ENCODE data around the gene DCAF8. TPM values are rescaled to one million over a fixed set of nuclear protein-coding genes. Genes with fewer than 3 reads are reported as not detected.

The DCAF8 gene
- total RNA-seq, 1 donor from 2014 or later: 88.1 TPM

DNA sequence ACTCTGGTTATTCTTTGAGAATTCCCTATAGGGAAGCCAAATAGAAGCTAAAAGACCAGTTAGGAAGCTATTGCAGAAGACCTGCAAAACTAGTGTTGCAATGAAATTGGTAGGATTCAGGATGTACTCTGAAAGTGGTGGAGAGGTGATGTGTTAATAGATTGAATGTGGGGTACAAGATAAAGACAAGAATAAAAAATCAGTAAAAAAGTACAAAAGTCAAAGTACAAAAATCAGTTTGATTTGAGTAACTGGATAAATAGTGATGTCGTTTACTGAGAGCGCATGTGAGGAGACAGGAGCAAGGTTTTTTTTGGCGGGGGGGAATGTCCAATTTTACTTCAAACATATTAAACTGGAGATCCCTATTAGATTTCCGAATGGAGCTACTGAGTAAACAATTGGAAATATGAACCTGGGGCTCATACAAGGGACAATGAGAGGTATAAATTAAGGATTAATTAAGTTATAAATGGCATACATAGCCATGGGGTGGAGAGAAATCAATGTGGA, 2.5 kb upstream of the DCAF8 start:
- DNase-seq (ENCODE audit: low read depth, low spot score): no peak

DNA sequence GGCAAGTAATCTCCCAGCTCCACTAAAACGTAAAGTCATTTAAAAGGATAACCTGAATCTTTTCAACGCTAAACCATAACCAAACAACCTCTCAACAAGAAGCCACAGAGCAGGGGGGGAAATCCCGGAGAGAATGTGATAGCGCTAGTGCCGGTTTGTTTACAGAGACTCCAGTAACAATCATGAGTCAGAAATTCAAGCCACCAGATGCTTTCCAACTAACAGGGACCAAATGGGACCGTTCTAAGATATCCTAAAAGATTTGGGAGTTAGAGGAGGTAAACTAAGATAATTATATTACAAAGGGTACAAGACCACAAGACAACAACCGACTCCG, 825 bp downstream of the DCAF8 start:
- DNase-seq (ENCODE audit: low read depth, low spot score): peak; percentile 45

DNA sequence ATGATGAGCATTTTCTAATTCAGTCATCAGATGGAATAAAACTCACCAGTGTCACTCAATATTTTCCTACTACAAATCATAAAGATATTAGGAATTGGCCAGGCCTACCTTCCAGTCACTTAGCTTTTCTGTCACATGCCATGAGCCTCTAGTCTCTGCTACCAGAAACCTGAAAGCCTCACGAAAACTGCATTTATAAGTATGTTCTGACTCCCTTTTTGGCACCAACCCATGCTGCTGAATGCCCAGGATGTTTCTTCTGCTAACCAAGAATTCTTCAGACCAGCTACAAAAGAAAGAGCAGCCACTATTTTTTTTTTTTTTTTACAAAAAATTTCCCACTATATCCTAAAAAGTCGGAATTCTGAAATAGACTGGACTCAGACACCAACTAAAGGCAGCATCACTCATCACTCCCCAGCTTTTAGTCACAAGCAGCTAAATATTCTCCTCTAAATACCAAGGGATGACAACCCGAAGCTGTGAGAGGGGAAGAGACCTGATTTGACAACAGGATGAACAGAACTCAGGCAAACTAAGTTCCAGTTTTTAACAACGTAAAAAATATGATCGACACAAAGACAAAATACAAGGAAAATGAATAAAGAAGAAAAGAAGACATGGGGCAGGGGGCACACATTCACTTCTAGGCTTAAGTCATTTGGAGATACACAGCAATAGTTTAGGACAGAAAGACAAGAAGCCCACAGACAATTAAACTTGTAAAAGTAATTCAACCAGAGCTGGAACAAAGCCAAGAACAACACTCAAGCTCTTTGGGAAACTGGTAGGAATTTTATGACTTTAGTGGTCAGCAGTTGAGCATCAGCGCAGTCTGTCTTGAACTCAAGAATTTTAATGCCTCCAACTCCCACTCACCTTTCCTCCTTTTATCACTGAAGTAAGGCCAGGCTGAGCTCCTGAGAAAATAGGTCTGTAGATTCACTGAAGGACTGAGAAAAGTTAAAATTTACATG, 1.7 kb downstream of the DCAF8 start:
- DNase-seq (ENCODE audit: low read depth, low spot score): peak; percentile 58

DNA sequence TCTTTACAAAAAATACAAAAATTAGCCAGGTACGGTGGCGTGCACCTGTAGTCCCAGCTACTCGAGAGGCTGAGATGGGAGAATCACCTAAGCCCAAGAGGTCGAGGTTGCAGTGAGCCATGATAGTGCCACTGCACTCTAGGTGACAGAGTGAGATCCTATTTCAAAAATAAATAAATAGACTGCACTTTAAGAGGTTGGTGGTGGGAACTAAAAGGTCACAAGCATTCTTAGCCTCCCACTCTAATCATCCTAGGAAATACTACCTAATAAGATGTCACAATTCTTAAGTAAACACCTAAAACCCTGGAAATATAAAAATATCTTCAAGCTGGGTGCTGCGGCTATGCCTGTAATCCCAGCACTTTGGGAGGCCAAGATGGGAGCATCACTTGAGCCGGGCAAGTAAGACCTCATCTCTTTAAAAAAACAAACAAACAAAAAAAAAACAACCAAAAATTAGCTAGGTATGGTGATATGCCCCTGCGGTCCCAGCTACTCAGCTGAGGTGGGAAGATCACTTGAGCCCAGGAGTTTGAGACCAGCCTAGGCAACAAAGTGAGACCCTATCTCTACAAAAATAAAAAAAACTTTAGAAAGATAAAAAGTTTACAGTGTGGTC, 4.1 kb downstream of the DCAF8 start:
- no peak for DNase-seq (ENCODE audit: low read depth, low spot score)

DNA sequence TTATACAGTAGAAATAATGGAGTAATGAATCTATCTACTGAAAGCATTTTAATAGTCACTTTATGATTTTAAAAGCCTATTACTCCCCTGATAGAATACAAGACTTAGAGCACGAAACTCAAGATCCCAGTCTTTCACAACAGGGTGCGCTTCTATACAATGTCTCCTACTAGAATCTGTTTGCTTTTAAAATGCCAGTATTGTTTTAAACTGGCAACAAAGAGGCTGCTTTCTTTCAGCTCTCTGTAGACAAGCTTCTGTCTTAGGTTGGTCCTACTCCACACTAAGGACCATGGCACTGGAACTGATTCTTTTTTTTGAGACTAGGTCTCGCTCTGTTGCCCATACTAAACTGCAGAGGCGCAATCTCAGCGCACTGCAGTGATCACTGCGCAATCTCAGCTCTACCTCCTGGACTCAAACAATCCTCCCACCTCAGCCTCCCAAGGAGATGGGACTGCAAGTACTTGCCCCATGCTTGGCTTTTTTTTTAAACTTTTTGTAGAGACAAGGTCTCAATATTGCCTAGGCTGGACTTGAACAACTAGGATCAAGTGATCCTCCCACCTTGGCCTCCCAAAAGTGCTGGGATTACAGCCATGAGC, 4.8 kb downstream of the DCAF8 start:
- no peak for DNase-seq (ENCODE audit: low read depth, low spot score)

DNA sequence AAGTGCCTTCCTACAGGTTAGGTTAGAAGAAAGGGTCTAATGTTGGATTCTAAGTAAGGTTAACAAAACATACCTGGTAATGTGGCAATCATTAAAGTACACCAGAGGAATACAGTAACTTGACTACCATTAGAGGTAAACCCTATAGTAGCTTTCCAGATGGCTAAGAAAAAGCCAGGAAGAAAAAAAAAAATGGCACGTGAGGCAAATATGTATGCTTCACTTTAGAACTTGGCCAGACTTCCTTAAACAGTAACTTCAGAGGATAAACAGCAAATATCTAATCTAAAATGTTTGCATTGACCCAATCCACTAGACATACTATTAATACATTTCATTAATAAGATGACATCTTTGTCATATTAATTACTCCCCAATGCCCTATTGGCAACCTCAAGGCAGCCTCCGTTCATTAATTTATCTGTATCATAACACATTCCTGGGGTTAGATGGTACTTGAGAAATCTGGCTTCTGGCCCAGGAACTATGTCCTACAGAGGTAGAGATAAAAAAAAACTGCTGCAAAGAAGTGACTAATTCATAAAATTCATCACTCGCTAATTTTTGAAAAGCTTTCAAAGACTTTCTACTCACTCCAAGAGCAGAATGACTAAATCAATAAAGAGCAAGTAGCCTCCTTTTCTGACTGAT, 5.8 kb downstream of the DCAF8 start:
- no peak for DNase-seq (ENCODE audit: low read depth, low spot score)

DNA sequence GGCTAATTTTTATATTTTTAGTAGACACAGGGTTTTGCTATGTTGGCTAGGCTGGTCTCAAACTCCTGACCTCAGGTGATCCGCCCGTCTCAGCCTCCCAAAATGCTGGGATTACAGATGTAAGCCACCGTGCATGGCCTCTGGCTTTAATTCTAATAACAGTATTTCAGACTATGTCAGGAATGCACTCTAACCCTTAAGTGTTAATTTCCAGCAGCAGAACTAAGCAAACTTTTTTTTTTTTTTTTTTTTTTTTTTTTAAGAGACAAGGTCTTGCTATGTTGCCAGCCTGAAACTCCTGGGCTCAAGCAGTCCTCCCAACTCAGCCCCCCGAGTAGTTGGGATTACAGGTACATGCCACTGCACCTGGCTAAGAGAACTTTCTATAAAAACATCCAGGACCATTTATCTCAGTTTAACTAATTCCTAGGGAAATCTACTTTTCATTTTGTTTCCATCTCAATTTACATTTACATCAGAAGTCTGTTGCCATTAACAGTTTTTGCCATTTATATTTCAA, 6.5 kb downstream of the DCAF8 start:
- no peak for DNase-seq (ENCODE audit: low read depth, low spot score)

DNA sequence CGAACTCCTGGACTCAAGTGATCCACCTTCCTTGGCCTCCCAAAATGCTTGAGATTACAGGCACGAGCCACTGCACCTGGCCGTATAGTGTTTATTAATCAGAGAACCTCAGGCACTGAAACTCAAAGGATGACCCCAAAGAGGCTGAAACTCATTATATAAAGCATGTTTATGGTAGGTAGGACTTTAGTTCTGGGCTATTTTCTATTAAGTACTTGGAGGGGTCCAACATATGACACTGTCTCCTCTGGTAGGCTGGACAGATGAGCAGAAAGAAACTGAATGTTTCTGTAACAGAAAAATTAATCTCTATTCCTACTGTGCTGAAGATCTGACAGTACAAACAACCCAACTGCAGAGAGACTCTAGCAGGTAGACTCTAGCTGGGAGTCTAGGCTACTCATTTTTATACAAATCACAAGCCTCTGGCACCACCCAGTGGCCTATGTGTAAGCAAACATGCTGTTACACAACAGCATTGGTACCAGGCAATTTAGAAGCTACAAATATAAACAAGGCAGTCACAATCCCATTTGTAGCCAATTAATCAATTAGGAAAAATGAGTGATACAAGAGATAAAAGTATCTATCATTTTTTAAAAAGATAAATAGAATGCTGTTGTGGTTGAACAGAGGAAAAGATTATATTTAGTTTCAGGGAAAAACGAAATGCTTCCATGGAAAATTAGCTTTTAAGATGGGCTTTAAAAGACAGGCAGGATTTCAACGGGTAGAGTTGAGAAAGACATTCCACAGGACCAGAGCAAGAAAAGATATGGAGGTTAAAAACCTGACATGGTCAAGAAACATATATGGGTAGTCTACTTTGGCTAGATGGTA, 10.4 kb downstream of the DCAF8 start:
- peak; percentile 41 for DNase-seq (ENCODE audit: low read depth, low spot score)

DNA sequence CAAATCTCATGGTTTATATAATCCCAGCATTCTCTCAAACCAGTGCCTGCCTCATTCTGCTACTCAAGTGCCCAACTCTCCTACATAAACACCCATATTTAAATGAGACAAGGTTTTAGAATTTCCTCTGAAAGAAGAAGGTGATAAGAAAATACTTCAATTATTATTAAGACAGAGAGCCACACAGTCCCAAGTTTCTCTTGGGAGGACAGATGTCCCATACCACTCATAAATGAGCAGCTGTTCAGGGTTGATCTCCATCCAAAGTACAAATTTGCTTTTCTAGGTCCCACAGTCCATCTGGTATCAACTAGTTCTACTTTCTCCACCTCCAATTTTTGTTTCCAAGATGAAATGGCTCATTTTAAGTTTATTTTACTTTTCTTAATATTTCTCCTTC, 11.3 kb downstream of the DCAF8 start:
- DNase-seq (ENCODE audit: low read depth, low spot score): no peak

DNA sequence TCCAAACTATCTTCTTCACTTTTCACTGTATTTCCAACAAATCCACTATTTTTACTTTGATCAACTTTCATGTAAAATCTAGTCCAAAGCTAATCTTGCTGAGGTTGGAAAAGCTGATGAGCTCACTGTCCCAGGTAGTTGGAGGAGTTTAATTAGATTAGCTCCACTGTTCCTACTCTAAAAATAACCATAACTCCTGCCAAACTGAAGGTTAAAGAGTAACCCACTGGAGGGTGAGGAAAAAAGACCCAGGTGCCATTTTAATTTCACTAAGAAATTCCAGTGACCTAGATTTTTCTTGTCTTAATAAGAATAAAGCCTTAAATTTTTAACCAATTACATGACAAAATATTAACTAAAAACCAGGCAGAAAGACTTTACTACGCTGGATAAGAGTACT, 15.3 kb downstream of the DCAF8 start:
- no peak for DNase-seq (ENCODE audit: low read depth, low spot score)

DNA sequence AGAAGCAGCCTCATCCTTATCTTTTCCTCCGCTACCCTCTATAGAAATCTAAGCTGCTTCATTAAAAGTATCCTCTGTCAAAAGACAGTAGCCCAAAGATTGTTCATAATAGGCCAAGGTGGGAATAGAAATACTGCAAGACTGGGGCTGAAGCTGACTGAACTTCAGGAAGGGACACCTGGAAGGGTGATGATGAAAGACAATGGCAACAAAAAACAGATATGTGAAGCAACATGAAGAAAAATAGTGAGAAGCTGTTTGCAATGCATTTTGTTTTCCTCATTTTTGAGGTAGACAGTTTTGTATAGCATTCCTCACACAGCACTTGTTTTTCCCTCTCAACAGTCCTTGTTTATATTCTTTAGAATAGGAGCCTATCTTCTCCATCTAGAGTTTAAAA, 16.9 kb downstream of the DCAF8 start:
- DNase-seq (ENCODE audit: low read depth, low spot score): no peak

DNA sequence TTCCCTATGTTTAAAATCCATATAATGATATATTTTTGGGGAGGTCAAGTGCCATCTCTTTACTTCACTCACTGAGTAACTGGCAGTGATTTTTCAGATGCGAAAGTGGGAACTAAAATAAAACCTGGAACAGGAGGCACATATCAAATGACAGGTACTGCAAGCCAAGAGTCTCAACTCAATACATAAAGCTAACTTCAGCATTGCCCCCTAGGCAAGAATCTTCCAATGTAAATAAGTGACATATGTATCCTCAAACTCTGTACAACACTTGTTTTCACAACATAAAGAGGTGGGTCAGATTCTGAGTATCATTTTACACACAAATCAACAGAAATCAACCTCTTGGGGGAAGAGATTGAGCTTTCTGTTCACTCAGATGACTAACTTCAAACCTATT, 18.1 kb downstream of the DCAF8 start:
- no peak for DNase-seq (ENCODE audit: low read depth, low spot score)

DNA sequence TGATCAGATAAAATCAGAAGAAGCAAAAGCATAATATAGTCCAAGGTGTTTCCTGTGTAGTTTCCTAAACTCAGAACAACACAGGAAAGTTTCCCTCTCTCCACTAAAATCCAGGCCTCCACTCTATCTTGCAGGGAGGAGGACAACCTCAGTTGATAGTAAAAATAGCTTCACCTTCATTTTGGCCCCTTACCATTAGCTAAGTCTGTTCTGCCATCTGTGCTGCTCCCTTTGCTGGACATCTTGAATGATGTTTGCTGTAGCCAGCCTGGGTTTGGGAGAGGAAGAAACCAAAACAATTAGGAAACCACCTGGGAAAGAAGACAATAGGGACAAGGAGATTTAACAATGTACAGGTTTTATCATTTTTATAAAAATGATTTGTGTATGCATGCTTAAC, 18.6 kb downstream of the DCAF8 start:
- DNase-seq (ENCODE audit: low read depth, low spot score): no peak

DNA sequence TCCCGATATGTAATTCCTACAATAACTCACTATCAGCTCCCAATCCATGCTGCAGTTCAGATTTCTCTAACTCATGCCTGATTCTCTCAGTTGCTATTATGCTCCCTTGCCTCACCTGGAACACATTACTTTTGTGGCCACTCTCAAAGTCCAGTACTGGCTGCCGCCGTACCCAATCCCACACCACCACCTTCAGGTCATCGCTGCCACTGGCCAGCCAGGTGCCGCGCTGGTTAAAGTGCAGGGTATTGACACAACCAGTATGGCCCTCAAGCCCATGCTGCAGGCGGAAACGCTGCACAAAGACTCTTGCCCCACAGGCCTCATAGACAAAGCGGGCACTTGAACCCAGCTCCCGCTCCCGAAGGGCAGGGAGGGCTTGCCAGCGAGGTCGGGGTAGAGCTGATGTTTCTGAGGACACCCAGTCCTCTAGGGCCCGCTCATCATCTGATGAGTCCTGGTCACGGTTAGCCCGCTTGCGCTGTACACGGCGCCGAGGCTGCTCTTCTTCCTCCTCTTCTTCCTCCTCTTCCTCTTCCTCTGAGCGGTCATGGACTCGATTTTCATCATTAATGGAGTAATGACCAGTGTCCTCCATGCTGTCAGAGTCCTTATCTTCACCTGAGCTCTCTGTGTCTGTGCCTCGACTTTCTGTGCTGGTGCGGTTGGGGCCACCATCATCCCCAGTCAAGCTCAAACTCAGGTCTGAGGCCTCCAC, 22.6 kb downstream of the DCAF8 start:
- DNase-seq (ENCODE audit: low read depth, low spot score): no peak

DNA sequence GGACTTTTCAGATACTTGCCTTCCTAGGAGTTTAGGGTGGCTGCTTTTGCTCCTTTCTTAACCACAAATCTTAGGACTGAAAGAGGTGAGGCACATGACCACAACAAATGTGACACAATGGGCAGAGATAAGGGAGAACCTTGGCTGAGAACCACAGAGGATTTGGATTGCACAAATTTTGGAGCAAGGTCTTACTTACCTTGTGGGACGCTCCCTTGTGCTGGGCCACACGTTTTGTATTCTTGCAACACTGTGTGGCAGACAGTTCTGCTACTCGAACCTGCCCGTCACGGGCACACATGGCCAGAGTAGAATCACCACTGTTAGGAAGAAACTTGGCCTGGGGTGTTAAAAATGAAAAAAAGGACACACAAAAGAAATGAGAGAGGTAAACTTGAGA, 23.9 kb downstream of the DCAF8 start:
- no peak for DNase-seq (ENCODE audit: low read depth, low spot score)

DNA sequence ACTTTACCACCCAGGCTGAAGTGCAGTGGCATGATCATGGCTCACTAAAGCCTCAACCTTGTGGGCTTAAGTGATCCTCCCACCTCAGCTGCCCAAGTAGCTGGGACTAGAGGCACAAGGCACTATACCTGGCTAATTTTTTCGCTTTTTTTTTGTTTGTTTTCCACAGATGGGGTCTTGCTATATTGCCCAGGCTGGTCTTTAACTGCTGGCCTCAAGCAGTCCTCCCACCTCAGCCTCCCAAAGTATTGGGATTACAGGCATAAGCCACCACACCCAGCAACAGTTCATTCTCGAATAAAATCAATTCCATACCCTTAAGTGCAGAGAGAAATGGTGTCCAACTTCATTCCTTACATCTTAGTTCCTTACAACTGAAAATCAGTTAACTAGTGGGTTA, 24.8 kb downstream of the DCAF8 start:
- DNase-seq (ENCODE audit: low read depth, low spot score): no peak

DNA sequence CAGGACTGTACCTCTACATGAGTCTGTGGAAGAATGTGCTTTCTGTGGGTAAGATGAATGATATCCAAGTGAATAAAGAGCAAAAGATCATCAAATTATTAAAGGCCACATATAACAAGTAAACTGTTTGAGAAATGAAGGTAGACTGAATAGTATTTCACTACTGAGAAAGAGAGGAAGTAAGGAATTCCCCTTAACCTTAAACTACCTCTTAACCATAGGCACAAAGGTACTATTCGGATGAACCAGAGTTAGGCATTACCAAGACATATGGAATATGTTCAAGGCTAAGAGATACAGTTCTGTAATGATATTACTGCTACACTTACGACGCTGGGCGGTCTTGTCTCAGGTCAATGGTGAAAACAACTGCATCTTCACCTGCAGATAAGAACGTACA, 25.5 kb downstream of the DCAF8 start:
- no peak for DNase-seq (ENCODE audit: low read depth, low spot score)

DNA sequence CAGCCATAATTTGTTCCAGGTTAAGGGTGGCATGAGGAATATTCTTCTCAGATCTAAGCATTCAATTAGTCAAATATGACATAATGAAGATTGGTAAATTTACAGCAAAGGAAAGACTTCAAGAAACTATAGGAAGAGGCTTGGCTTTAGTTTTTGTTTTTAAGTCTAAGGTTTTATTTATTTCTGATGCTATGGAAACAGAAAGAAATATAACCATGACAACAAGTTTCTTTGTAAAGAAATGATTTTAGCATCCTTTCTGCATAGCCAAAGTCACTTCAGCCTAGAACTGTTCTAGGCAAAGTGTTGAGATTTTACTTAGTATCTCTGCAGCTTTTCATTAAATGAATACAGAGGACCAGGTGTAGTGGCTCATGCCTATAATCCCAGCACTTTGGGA, 29.4 kb downstream of the DCAF8 start:
- DNase-seq (ENCODE audit: low read depth, low spot score): no peak

DNA sequence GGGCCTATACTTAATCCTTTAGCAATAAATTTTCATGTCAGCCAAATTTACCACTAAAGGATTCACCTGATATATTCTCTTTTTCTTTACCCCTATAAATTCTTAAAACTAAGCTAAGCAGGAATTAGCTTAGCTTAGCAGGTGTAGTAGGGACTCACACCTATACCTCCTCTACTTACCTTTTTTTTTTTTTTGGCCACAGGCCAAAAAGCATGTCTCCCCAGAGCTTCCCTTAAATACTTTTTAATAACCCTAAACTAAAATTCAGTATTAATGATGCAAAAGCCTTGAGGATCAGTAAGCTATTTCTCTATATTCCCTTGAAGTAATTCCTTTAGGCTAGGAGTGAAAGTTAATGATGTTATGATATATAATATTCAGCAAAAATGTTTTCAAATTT, 33.9 kb downstream of the DCAF8 start:
- no peak for DNase-seq (ENCODE audit: low read depth, low spot score)

DNA sequence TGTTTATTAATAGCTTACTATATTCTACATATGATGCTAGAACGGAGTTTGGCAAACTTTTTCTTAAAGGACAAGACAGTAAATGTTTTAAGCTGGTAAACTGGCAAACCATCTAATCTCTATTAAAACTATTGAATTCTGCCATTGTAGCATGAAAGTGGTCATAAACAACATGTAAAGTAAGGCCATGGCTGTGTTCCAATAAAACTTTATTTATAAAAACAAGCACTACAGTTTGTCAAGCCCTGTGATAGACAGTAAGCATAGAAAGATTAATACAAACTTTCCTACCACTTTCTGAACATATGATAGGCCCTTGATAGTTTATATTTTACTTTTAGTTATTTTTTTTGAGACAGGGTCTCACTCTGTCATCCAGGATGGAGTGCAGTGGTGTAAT, 34.8 kb downstream of the DCAF8 start:
- DNase-seq (ENCODE audit: low read depth, low spot score): no peak
